Measurements from ENCODE around the gene TMEM234. TPM values are rescaled to one million over a fixed set of nuclear protein-coding genes. Genes with fewer than 3 reads are reported as not detected.

Gene TMEM234
- total and polyA plus RNA-seq, 2 of the 8 experiments (the other 6 are each of a cell fraction or from before 2014, with no cell fraction given): 8.7 to 8.9 TPM

DNA sequence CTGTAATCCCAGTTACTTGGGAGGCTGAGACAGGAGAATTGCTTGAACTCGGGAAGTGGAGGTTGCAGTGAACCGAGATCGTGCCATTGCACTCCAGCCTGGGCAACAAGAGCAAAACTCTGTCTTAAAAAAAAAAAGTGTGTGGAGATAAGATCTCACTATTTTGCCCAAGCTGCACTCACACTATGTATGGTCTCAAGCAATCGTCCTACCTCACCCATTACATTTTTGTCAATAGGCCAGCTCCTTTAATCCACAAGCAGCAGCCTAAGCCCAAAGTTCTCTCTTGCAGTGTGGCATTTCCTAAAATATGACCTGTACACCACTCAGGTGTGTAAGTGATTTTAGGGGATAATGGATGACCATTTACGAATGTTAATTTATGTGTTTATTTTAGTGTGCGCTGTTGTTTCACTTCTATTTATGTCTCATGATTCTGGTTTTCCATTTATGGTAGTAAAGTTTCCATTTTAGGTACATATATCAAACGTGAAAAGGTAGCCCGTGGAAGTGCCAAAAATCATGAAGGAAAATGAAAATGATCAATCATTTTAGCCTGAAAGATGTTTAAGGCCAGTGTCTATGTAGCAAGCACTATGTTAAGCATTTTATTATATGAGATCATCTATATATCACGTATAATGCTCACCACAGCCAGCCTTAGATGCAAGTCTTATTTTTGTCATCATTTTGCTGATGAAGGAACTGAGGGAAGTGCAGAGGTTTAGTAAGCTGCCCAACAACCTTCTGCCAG is 34.5 kb upstream of the TMEM234 start (continued):
- no peak for TF ChIP-seq CTBP2 (IDR thresholded peaks at IDR 0.05; ENCODE audit: borderline replicate concordance, insufficient read depth, insufficient read length, low read length)
- TF ChIP-seq, protein P1, sequence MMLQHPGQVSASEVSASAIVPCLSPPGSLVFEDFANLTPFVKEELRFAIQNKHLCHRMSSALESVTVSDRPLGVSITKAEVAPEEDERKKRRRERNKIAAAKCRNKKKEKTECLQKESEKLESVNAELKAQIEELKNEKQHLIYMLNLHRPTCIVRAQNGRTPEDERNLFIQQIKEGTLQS (IDR thresholded peaks at IDR 0.05; ENCODE audit: insufficient read depth, low read depth, low read length): no peak
- no peak for TF ChIP-seq CHD1 (IDR thresholded peaks at IDR 0.05; ENCODE audit: low read depth, low read length)
- no peak for TF ChIP-seq CREB1 (IDR thresholded peaks at IDR 0.05)
- TF ChIP-seq RFX5 (IDR thresholded peaks at IDR 0.05; ENCODE audit: borderline replicate concordance, low read depth, low read length): no peak
- no peak for TF ChIP-seq TBP (IDR thresholded peaks at IDR 0.05; ENCODE audit: low read depth, low read length)
- TF ChIP-seq BACH1 (IDR thresholded peaks at IDR 0.05; ENCODE audit: low read length): no peak
- TF ChIP-seq HDAC6 (IDR thresholded peaks at IDR 0.05; ENCODE audit: low read depth, low read length): no peak
- TF ChIP-seq EZH2 (IDR thresholded peaks at IDR 0.05; ENCODE audit: low read depth, low read length, severe bottlenecking): no peak
- TF ChIP-seq, protein P2, sequence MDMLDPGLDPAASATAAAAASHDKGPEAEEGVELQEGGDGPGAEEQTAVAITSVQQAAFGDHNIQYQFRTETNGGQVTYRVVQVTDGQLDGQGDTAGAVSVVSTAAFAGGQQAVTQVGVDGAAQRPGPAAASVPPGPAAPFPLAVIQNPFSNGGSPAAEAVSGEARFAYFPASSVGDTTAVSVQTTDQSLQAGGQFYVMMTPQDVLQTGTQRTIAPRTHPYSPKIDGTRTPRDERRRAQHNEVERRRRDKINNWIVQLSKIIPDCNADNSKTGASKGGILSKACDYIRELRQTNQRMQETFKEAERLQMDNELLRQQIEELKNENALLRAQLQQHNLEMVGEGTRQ (IDR thresholded peaks at IDR 0.05; ENCODE audit: low read length): no peak
- TF ChIP-seq SUZ12 (IDR thresholded peaks at IDR 0.05; ENCODE audit: low read length): no peak

Measured in H1 (cell line).